ENCODE results near the gene TNFRSF13B. TPM values are rescaled to one million over a fixed set of nuclear protein-coding genes. Genes with fewer than 3 reads are reported as not detected.

The TNFRSF13B gene
- total and polyA plus RNA-seq, 2 donors (not counting 3 experiments of a cell fraction or from before 2014, with no cell fraction given): not detected

- Histone ChIP-seq H3K9ac (replicated peaks; ENCODE audit: extremely low read depth, insufficient read depth, low read length) (no peak overlapping the region), H3K4me1 (ENCODE audit: control insufficient read depth, extremely low read depth, insufficient read depth, low read length) (no peaks in the 10 kb centered on the region), H3K27me3 (ENCODE audit: control insufficient read depth in 2 of 2, insufficient read depth in 2 of 2, low read length in 2 of 2) (no peaks in the 10 kb centered on the region), H3K9me1 (replicated peaks; ENCODE audit: control insufficient read depth, extremely low read depth, insufficient read depth, low read length) (no peaks in the 10 kb centered on the region), H3K4me2 (ENCODE audit: insufficient read depth, low read length) (no peak overlapping the region), H3K4me3 (replicated peaks in 1 of 3; ENCODE audit: insufficient read depth in 1 of 3, low read depth in 1 of 3, low read length in 3 of 3) (no peak overlapping the region), H4K20me1 (replicated peaks; ENCODE audit: control insufficient read depth, extremely low read depth, insufficient read depth, low read length) (no peaks in the 10 kb centered on the region), H3K79me2 (ENCODE audit: control insufficient read depth, insufficient read depth, low read length) (no peaks in the 10 kb centered on the region), H3K9me3 (replicated peaks; ENCODE audit: control insufficient read depth, insufficient read depth, low read length) (no peaks in the 10 kb centered on the region), H3K36me3 (ENCODE audit: control insufficient read depth in 2 of 2, extremely low read depth in 1 of 2, insufficient read depth in 2 of 2, low read length in 2 of 2) (no peaks in the 10 kb centered on the region), H3K27ac (ENCODE audit: insufficient read depth, low read depth, low read length) (no peak overlapping the region), H2AFZ (ENCODE audit: low read depth, low read length) (no peak overlapping the region)
- intact Hi-C loops (cut with micrococcal nuclease): no loop called here
- dilution Hi-C loops (cut with MboI; ENCODE audit: extremely low pct_ligation_motif_present, low sequenced_read_pairs): no loop called here
- DNase-seq (ENCODE audit: low read depth, low spot score): no peak
- FAIRE-seq: no peak
- CTCF ChIA-PET: interaction anchor here (1.2 kb wide), 1 partner anchor 63 kb away, joined by 3 read pairs; no protein-coding TSS in a partner anchor
- POLR2A ChIA-PET: no interaction called here
- no TSS peak for BruUV-seq (replicated peaks)
- TF ChIP-seq MYC (IDR thresholded peaks at IDR 0.05; ENCODE audit: low read depth, low read length): no peak
- TF ChIP-seq MAX (IDR thresholded peaks at IDR 0.05; ENCODE audit: insufficient read depth, insufficient read length): no peak
- TF ChIP-seq CTCF (IDR thresholded peaks at IDR 0.05; ENCODE audit: extremely low read depth in 1 of 2, insufficient read depth in 1 of 2, low read depth in 1 of 2, low read length in 2 of 2): no peak
- no peak for TF ChIP-seq FOS (IDR thresholded peaks at IDR 0.05; ENCODE audit: borderline replicate concordance, insufficient read depth, low read length)
- TF ChIP-seq GATA2 (IDR thresholded peaks at IDR 0.05; ENCODE audit: insufficient read depth, insufficient read length, low read depth, low read length): no peak
- no peak for TF ChIP-seq EZH2 (IDR thresholded peaks at IDR 0.05; ENCODE audit: borderline replicate concordance, low read depth, low read length, severe bottlenecking)
- TF ChIP-seq POLR2A (IDR thresholded peaks at IDR 0.05; ENCODE audit: low read depth, low read length): no peak
- TF ChIP-seq POLR2AphosphoS5 (IDR thresholded peaks at IDR 0.05; ENCODE audit: insufficient read depth, low read depth, low read length): no peak
- TF ChIP-seq JUN (IDR thresholded peaks at IDR 0.05; ENCODE audit: borderline replicate concordance, insufficient read depth, insufficient read length, low read depth): no peak
Measured at GRCh38 chr17:16928406-16929034, 43.4 kb downstream of the TNFRSF13B start.
